ENCODE results near the gene PNMA8A. TPM values are rescaled to one million over a fixed set of nuclear protein-coding genes. Genes with fewer than 3 reads are reported as not detected.

PNMA8A gene
- total RNA-seq, 4 donors from 2014 or later, result 1.6 to 5.4 (median 4.0) TPM

DNA sequence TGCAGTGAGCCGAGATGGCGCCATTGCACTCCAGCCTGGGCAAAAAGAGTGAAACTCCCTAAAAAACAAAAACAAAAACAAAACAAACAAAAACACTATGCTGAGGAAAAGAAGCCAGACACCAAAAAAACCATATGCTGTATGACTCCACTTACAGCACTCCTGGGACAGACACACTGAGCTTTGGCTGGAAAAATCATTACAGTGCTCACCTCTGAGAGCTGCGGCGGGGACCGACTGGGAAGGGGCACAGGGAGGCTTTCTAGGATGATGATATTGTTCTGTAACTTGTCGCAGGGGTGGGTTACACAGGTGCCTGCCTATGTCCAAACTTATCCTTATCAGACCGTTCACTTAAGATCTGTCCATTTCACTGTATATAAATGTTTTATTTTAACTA lies 7.8 kb downstream of the PNMA8A start:
- Histone ChIP-seq H3K4me3 (no peak overlapping the region), H3K27me3 (no peaks in the 10 kb centered on the region), H3K27ac (no peak overlapping the region), H3K4me1 (no peaks in the 10 kb centered on the region), H3K9me3 (no peaks in the 10 kb centered on the region), H3K36me3 (no peaks in the 10 kb centered on the region)
- no peak for ATAC-seq
- no peak for TF ChIP-seq POLR2AphosphoS5 (IDR thresholded peaks at IDR 0.05)
- TF ChIP-seq EP300 (IDR thresholded peaks at IDR 0.05), result no peak
- TF ChIP-seq POLR2A (IDR thresholded peaks at IDR 0.05), result no peak
- TF ChIP-seq, protein P1, sequence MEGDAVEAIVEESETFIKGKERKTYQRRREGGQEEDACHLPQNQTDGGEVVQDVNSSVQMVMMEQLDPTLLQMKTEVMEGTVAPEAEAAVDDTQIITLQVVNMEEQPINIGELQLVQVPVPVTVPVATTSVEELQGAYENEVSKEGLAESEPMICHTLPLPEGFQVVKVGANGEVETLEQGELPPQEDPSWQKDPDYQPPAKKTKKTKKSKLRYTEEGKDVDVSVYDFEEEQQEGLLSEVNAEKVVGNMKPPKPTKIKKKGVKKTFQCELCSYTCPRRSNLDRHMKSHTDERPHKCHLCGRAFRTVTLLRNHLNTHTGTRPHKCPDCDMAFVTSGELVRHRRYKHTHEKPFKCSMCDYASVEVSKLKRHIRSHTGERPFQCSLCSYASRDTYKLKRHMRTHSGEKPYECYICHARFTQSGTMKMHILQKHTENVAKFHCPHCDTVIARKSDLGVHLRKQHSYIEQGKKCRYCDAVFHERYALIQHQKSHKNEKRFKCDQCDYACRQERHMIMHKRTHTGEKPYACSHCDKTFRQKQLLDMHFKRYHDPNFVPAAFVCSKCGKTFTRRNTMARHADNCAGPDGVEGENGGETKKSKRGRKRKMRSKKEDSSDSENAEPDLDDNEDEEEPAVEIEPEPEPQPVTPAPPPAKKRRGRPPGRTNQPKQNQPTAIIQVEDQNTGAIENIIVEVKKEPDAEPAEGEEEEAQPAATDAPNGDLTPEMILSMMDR (IDR thresholded peaks at IDR 0.05), result no peak
- WGBS, 2 donors (ENCODE audit: low coverage in 1 of 2), result 67 to 88% methylated on average over 3 to 4 of the region's 7 CpGs

- TF ChIP-seq, protein P1 (IDR thresholded peaks at IDR 0.05), result no peak
- TF ChIP-seq EP300 (IDR thresholded peaks at IDR 0.05) (no peak), POLR2AphosphoS5 (IDR thresholded peaks at IDR 0.05) (no peak), POLR2A (IDR thresholded peaks at IDR 0.05) (no peak)
- no peak for ATAC-seq
- Histone ChIP-seq H3K27ac (no peak overlapping the region), H3K36me3 (no peaks in the 10 kb centered on the region), H3K4me1 (no peaks in the 10 kb centered on the region), H3K27me3 (peaks cover 7% of the 10 kb centered on the region), H3K4me3 (no peak overlapping the region), H3K9me3 (no peaks in the 10 kb centered on the region)
- WGBS, 2 donors (ENCODE audit: low coverage in 1 of 2), result 73% methylated on average over 2 of the region's 2 CpGs; no CpG with 5 or more reads in 1 of the 2 donors
These were observed 9.8 kb downstream of the PNMA8A start for GRCh38 chr19:46461537-46461936.

DNA sequence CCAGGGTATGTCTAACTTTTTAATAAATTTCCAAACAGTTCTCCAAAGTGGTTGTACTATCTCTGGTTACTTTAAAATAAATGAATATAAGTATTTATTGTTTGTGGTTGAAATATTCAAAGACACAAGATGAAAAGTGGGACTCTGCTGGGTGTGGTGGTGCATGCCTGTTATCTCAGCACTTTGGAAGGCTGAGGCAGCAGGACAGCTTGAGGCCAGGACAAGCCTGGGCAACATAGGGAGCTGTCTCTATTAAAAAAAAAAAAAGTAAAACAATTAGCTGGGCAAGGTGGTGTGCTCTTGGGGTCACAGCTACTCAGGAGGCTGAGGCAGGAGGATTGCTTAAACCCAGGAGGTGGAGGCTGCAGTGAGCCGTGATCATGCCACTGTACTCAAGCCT lies 10.4 kb downstream of the PNMA8A start:
- no peak overlapping the region for H3K27ac ChIP-seq
- ATAC-seq, result no peak
- no peaks in the 10 kb centered on the region for H3K36me3 ChIP-seq
- H3K4me1 ChIP-seq, result no peaks in the 10 kb centered on the region
- WGBS, 2 donors (ENCODE audit: low coverage in 1 of 2), result 100% methylated on average over 1 of the region's 1 CpG; no CpG with 5 or more reads in 1 of the 2 donors
- H3K4me3 ChIP-seq, result no peak overlapping the region
- no peaks in the 10 kb centered on the region for H3K9me3 ChIP-seq
- TF ChIP-seq POLR2A (IDR thresholded peaks at IDR 0.05), result no peak
- TF ChIP-seq EP300 (IDR thresholded peaks at IDR 0.05), result no peak
- TF ChIP-seq, protein P1 (IDR thresholded peaks at IDR 0.05), result no peak
- TF ChIP-seq POLR2AphosphoS5 (IDR thresholded peaks at IDR 0.05), result no peak
- peaks cover 7% of the 10 kb centered on the region for H3K27me3 ChIP-seq

GRCh38 chr19:46460055-46460454 lies 11.3 kb downstream of the PNMA8A start:
- no peaks in the 10 kb centered on the region for H3K36me3 ChIP-seq
- H3K27ac ChIP-seq, result no peak overlapping the region
- ATAC-seq, result no peak
- no peaks in the 10 kb centered on the region for H3K4me1 ChIP-seq
- WGBS, 2 donors (ENCODE audit: low coverage in 1 of 2), result 72 to 87% methylated on average over 2 of the region's 2 CpGs
- TF ChIP-seq POLR2A (IDR thresholded peaks at IDR 0.05) (no peak), POLR2AphosphoS5 (IDR thresholded peaks at IDR 0.05) (no peak), EP300 (IDR thresholded peaks at IDR 0.05) (no peak)
- TF ChIP-seq, protein P1 (IDR thresholded peaks at IDR 0.05), result no peak
- H3K27me3 ChIP-seq, result peaks cover 7% of the 10 kb centered on the region
- no peak overlapping the region for H3K4me3 ChIP-seq
- H3K9me3 ChIP-seq, result no peaks in the 10 kb centered on the region

DNA sequence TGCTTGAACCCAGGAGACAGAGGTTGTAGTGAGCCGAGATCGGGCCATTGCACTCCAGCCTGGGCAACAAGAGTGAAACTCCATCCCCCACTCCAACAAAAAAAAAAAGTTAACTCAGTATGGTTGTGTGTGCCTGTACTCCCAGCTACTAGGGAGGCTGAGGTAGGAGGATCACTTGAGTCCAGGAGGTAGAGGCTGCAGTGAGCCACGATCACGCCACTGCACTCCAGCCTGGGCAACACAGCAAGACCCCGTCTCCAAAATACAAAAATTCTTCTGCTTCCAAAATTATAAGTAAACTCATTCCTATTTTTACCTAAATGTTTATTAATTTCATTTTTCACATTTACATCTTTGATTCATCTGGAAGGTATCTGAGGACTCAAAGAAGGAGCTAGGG lies 14.4 kb downstream of the PNMA8A start:
- no peaks in the 10 kb centered on the region for H3K9me3 ChIP-seq
- peaks cover 7% of the 10 kb centered on the region for H3K27me3 ChIP-seq
- H3K27ac ChIP-seq, result no peak overlapping the region
- no peak for ATAC-seq
- H3K4me1 ChIP-seq, result no peaks in the 10 kb centered on the region
- no peak overlapping the region for H3K4me3 ChIP-seq
- TF ChIP-seq POLR2A (IDR thresholded peaks at IDR 0.05) (no peak), EP300 (IDR thresholded peaks at IDR 0.05) (no peak), POLR2AphosphoS5 (IDR thresholded peaks at IDR 0.05) (no peak)
- TF ChIP-seq, protein P1 (IDR thresholded peaks at IDR 0.05), result no peak
- 84 to 93% methylated on average over 2 to 4 of the region's 5 CpGs for WGBS, 2 donors (ENCODE audit: low coverage in 1 of 2)
- no peaks in the 10 kb centered on the region for H3K36me3 ChIP-seq
